ENCODE results near the gene COG8. TPM values are rescaled to one million over a fixed set of nuclear protein-coding genes. Genes with fewer than 3 reads are reported as not detected.

The COG8 gene
- total and polyA plus RNA-seq, 9 of the 15 experiments (the other 6 are each of a cell fraction or from before 2014, with no cell fraction given), result 3.7 to 42.6 (median 30.1) TPM

GRCh38 chr16:69309316-69309715 is 30.0 kb downstream of the COG8 start:
- 88% methylated on average over 11 of the region's 12 CpGs for WGBS (ENCODE audit: insufficient coverage, low coverage, missing lambda C conversion rate)
- CTCF ChIA-PET (ENCODE audit: low intra/inter-chr PET ratio), result no interaction called here

GRCh38 chr16:69307856-69308255 is 31.5 kb downstream of the COG8 start:
- BruUV-seq (replicated peaks), result no TSS peak
- ChIA-PET CTCF (ENCODE audit: low intra/inter-chr PET ratio) (no interaction called here), POLR2A (no interaction called here)
- Histone ChIP-seq H3K27me3 (ENCODE audit: control insufficient read depth in 2 of 2, insufficient read depth in 2 of 2, low read length in 2 of 2) (no peaks in the 10 kb centered on the region), H3K4me2 (ENCODE audit: insufficient read depth, low read length) (no peak overlapping the region), H3K4me3 (no peak overlapping the region), H3K4me1 (replicated peaks in 1 of 2; ENCODE audit: control insufficient read depth in 2 of 2, insufficient read depth in 2 of 2, low read length in 2 of 2) (peaks cover 5 to 13% of the 10 kb centered on the region in 2 experiments; a peak in 3 of 5 replicates), H3K9ac (ENCODE audit: insufficient read depth in 1 of 2, low read depth in 2 of 2, low read length in 2 of 2) (no peak overlapping the region), H3K9me3 (replicated peaks; ENCODE audit: control insufficient read depth, insufficient read depth, low read depth, low read length) (no peaks in the 10 kb centered on the region), H2AFZ (ENCODE audit: low read depth, low read length) (no peak overlapping the region), H3K36me3 (ENCODE audit: control insufficient read depth, insufficient read depth, low read length) (no peaks in the 10 kb centered on the region; the same call in 2 of the 3 replicates), H3K27ac (ENCODE audit: extremely low read depth, low read depth, low read length) (no peak overlapping the region), H4K20me1 (replicated peaks; ENCODE audit: control insufficient read depth, insufficient read depth, low read length) (0 out of 2 replicates have a peak, but pooled peaks cover 3% of the 10 kb centered on the region), H3K9me1 (ENCODE audit: control insufficient read depth, insufficient read depth, low read length) (no peaks in the 10 kb centered on the region), H3K79me2 (ENCODE audit: control insufficient read depth, insufficient read depth, low read length) (peaks cover 16% of the 10 kb centered on the region)
- FAIRE-seq (no peak), ATAC-seq (no peak), DNase-seq (ENCODE audit: extremely low read depth in 1 of 4, low spot score in 3 of 4) (no peak)
- WGBS (ENCODE audit: insufficient coverage, low coverage, missing lambda C conversion rate), result 40% methylated on average over 2 of the region's 2 CpGs
- in situ Hi-C loops (cut with MboI), result no loop called here
- intact Hi-C loops (cut with micrococcal nuclease), result loop anchor here (10.0 kb wide), 1 partner anchor 463 kb away; the partner anchor contains the start of gene TANGO6
- TF ChIP-seq FOXA3 (CRISPR knock-in tag; conservative IDR thresholded peaks at IDR 0.05 in 1 of 2, IDR thresholded peaks at IDR 0.05 in 1 of 2) (no peak), PTBP1 (IDR thresholded peaks at IDR 0.05; ENCODE audit: low read depth, low read length) (no peak), FUS (optimal IDR thresholded peaks at IDR 0.05; ENCODE audit: low read depth, low read length) (no peak), KDM4B (IDR thresholded peaks at IDR 0.05; ENCODE audit: borderline replicate concordance in 2 of 2, low read depth in 1 of 2) (no peak), BRF1 (IDR thresholded peaks at IDR 0.05; ENCODE audit: borderline replicate concordance, extremely low read depth, insufficient read length) (no peak), TCFL5 (CRISPR knock-in tag; conservative IDR thresholded peaks at IDR 0.05) (no peak), TOE1 (IDR thresholded peaks at IDR 0.05; ENCODE audit: borderline replicate concordance) (no peak), TOE1 (CRISPR knock-in tag; IDR thresholded peaks at IDR 0.05; ENCODE audit: borderline replicate concordance, low read depth) (no peak)
- TF ChIP-seq, protein P1, sequence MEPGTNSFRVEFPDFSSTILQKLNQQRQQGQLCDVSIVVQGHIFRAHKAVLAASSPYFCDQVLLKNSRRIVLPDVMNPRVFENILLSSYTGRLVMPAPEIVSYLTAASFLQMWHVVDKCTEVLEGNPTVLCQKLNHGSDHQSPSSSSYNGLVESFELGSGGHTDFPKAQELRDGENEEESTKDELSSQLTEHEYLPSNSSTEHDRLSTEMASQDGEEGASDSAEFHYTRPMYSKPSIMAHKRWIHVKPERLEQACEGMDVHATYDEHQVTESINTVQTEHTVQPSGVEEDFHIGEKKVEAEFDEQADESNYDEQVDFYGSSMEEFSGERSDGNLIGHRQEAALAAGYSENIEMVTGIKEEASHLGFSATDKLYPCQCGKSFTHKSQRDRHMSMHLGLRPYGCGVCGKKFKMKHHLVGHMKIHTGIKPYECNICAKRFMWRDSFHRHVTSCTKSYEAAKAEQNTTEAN (CRISPR knock-in tag; IDR thresholded peaks at IDR 0.05), result no peak
- TF ChIP-seq, protein P2, sequence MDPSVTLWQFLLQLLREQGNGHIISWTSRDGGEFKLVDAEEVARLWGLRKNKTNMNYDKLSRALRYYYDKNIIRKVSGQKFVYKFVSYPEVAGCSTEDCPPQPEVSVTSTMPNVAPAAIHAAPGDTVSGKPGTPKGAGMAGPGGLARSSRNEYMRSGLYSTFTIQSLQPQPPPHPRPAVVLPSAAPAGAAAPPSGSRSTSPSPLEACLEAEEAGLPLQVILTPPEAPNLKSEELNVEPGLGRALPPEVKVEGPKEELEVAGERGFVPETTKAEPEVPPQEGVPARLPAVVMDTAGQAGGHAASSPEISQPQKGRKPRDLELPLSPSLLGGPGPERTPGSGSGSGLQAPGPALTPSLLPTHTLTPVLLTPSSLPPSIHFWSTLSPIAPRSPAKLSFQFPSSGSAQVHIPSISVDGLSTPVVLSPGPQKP (CRISPR knock-in tag; IDR thresholded peaks at IDR 0.05), result no peak

More at GRCh38 chr16:69309316-69309715, 30.0 kb downstream of the COG8 start:
- H3K4me1 ChIP-seq (replicated peaks in 1 of 2; ENCODE audit: control insufficient read depth in 2 of 2, insufficient read depth in 2 of 2, low read length in 2 of 2), result peaks cover 5 to 13% of the 10 kb centered on the region in 2 experiments; a peak in 3 of 5 replicates
- in situ Hi-C loops (cut with MboI), result no loop called here
- H2AFZ ChIP-seq (ENCODE audit: low read depth, low read length), result no peak overlapping the region
- POLR2A ChIA-PET, result interaction anchor here (0.5 to 1.0 kb wide), 2 partner anchors 14 to 35 kb away, joined by 3 read pairs; no protein-coding TSS in a partner anchor
- DNase-seq (ENCODE audit: extremely low read depth in 1 of 4, low spot score in 3 of 4) (no peak), ATAC-seq (no peak), FAIRE-seq (no peak)
- BruUV-seq (replicated peaks), result no TSS peak
- TF ChIP-seq ARNT (IDR thresholded peaks at IDR 0.05), result no peak
- no peak for TF ChIP-seq SNIP1 (IDR thresholded peaks at IDR 0.05; ENCODE audit: low read depth)
- TF ChIP-seq NFIX (CRISPR knock-in tag; IDR thresholded peaks at IDR 0.05; ENCODE audit: low read depth), result no peak
- TF ChIP-seq NFIC (IDR thresholded peaks at IDR 0.05), result peak; percentile 34; the same call in 1 of the 2 replicates
- no peak for TF ChIP-seq MAFF (IDR thresholded peaks at IDR 0.05; ENCODE audit: low read length)
- no peaks in the 10 kb centered on the region for H3K27me3 ChIP-seq (ENCODE audit: control insufficient read depth in 2 of 2, insufficient read depth in 2 of 2, low read length in 2 of 2)
- no peak overlapping the region for H3K9ac ChIP-seq (ENCODE audit: insufficient read depth in 1 of 2, low read depth in 2 of 2, low read length in 2 of 2)
- peaks cover 30% of the 10 kb centered on the region for H3K79me2 ChIP-seq (ENCODE audit: control insufficient read depth, insufficient read depth, low read length)
- peaks cover 13% of the 10 kb centered on the region; the same call in 2 of the 3 replicates for H3K36me3 ChIP-seq (ENCODE audit: control insufficient read depth, insufficient read depth, low read length)
- no peak overlapping the region for H3K27ac ChIP-seq (ENCODE audit: extremely low read depth, low read depth, low read length)
- intact Hi-C loops (cut with micrococcal nuclease), result loop anchor here (10.0 kb wide), 1 partner anchor 465 kb away; the partner anchor contains the start of gene TANGO6
- H3K9me1 ChIP-seq (ENCODE audit: control insufficient read depth, insufficient read depth, low read length), result no peaks in the 10 kb centered on the region
- 0 out of 2 replicates have a peak, but pooled peaks cover 3% of the 10 kb centered on the region for H4K20me1 ChIP-seq (replicated peaks; ENCODE audit: control insufficient read depth, insufficient read depth, low read length)
- H3K4me2 ChIP-seq (ENCODE audit: insufficient read depth, low read length), result no peak overlapping the region
- no peak overlapping the region for H3K4me3 ChIP-seq
- H3K9me3 ChIP-seq (replicated peaks; ENCODE audit: control insufficient read depth, insufficient read depth, low read depth, low read length), result no peaks in the 10 kb centered on the region

Data from K562 (cell line).